IMR-90 (cell line): ENCODE data around the gene RNU6-1. TPM values are rescaled to one million over a fixed set of nuclear protein-coding genes. Genes with fewer than 3 reads are reported as not detected.

Experiments used
- ATAC-seq: fragments of 200-7000 bp; cut with Tn5 transposase; 2 replicates; pipeline ENCODE4 v1.9.1; 2020; ENCODE audit warnings: low read depth, mild to moderate bottlenecking, moderate library complexity
- BruUV-seq: library from RNA; stranded (reverse); fragments of 400-500 nt; replicated peaks from 2 replicates; lab custom pipeline; 2021; lab: Mats Ljungman, UMichigan
- CTCF ChIA-PET: fragments of 300-600 bp; formaldehyde crosslinking; extraction: SDS; loops from one replicate; lab custom pipeline; 2021; ENCODE audit warnings: antibody characterized with exemption; lab: Yijun Ruan, JAX
- POLR2A ChIA-PET: fragments of 300-600 bp; sonication (Branson Sonifier 250); formaldehyde crosslinking; loops from one replicate; lab custom pipeline; 2022; ENCODE audit warnings: antibody characterized with exemption; ENCODE audit not compliant: unreplicated experiment; lab: Charles Lee
- DNase-seq: peaks from one replicate; pipeline ENCODE4 v3.0.0; 2013
- H2AFZ ChIP-seq: replicated peaks from 2 replicates; pipeline ENCODE3; 2013; ENCODE audit warnings: low read length, mild to moderate bottlenecking; ENCODE audit not compliant: poor library complexity
- H2AK5ac ChIP-seq: 2 replicates; pipeline ENCODE4 v1.6.1; 2013; ENCODE audit warnings: low read depth, low read length, inconsistent platforms
- H2AK9ac ChIP-seq: replicated peaks from 2 replicates; pipeline ENCODE3; 2013; ENCODE audit warnings: mild to moderate bottlenecking, low read depth, low read length, moderate library complexity; ENCODE audit not compliant: poor library complexity
- H2BK120ac ChIP-seq: 2 replicates; pipeline ENCODE4 v1.6.1; 2013; ENCODE audit warnings: low read depth, low read length, inconsistent platforms
- H2BK15ac ChIP-seq: 3 replicates; pipeline ENCODE4 v1.6.1; 2013; ENCODE audit warnings: low read depth, low read length, inconsistent platforms
- H2BK20ac ChIP-seq: 2 replicates; pipeline ENCODE4 v1.6.1; 2013; ENCODE audit warnings: low read depth, mild to moderate bottlenecking, inconsistent platforms, low read length, moderate library complexity
- H2BK5ac ChIP-seq: 2 replicates; pipeline ENCODE4 v1.6.1; 2013; ENCODE audit warnings: mild to moderate bottlenecking, low read depth, low read length, inconsistent platforms; ENCODE audit not compliant: poor library complexity, severe bottlenecking
- H3K14ac ChIP-seq: replicated peaks from 2 replicates; pipeline ENCODE4 v1.6.1; 2013; ENCODE audit warnings: low read depth, low read length, inconsistent platforms
- H3K18ac ChIP-seq: 2 replicates; pipeline ENCODE4 v1.6.1; 2013; ENCODE audit warnings: low read depth, low read length, control low read depth
- H3K23ac ChIP-seq: 2 replicates; pipeline ENCODE4 v1.6.1; 2013; ENCODE audit warnings: low read depth, low read length, inconsistent platforms
- H3K27ac ChIP-seq: 2 replicates; pipeline ENCODE4 v1.5.1; 2013; ENCODE audit warnings: mild to moderate bottlenecking, control low read depth, low read length; ENCODE audit not compliant: insufficient read depth
- H3K27me3 ChIP-seq: 2 replicates; pipeline ENCODE4 v1.6.1; 2013; ENCODE audit warnings: low read length; ENCODE audit not compliant: control insufficient read depth, insufficient read depth
- H3K36me3 ChIP-seq: 2 replicates; pipeline ENCODE4 v1.6.1; 2013; ENCODE audit warnings: low read length, mixed read lengths; ENCODE audit not compliant: control insufficient read depth, insufficient read depth
- H3K4ac ChIP-seq: 2 replicates; pipeline ENCODE4 v1.6.1; 2013; ENCODE audit warnings: low read depth, low read length, inconsistent platforms
- H3K4me1 ChIP-seq: 2 replicates; pipeline ENCODE4 v1.6.1; 2013; ENCODE audit warnings: low read length, mixed read lengths; ENCODE audit not compliant: control insufficient read depth, insufficient read depth
- H3K4me2 ChIP-seq: 2 replicates; pipeline ENCODE4 v1.6.1; 2013; ENCODE audit warnings: low read depth, mild to moderate bottlenecking, control low read depth, low read length, moderate library complexity
- H3K4me3 ChIP-seq: 2 replicates; pipeline ENCODE4 v1.5.1; 2013; ENCODE audit warnings: low read depth, mild to moderate bottlenecking, control low read depth, low read length, moderate library complexity; ENCODE audit not compliant: insufficient read depth
- H3K56ac ChIP-seq: 2 replicates; pipeline ENCODE4 v1.6.1; 2013; ENCODE audit warnings: low read length, inconsistent platforms; ENCODE audit not compliant: insufficient read depth; ENCODE audit errors: extremely low read depth
- H3K79me1 ChIP-seq, 2 experiments: 2 replicates each; pipeline ENCODE4 v1.6.1; 2013; ENCODE audit warnings: low read length in 2 of 2, inconsistent platforms in 1 of 2, low read depth in 1 of 2
- H3K9ac ChIP-seq: 2 replicates; pipeline ENCODE4 v1.6.1; 2013; ENCODE audit warnings: low read depth, low read length, control low read depth
- H3K9me1 ChIP-seq: 2 replicates; pipeline ENCODE4 v1.6.1; 2013; ENCODE audit warnings: low read length, inconsistent platforms; ENCODE audit not compliant: insufficient read depth
- H3K9me3 ChIP-seq: 2 replicates; pipeline ENCODE4 v1.6.1; 2013; ENCODE audit warnings: low read length; ENCODE audit not compliant: control insufficient read depth, insufficient read depth
- H4K20me1 ChIP-seq: 2 replicates; pipeline ENCODE4 v1.6.1; 2013; ENCODE audit warnings: low read length, inconsistent platforms; ENCODE audit not compliant: insufficient read depth
- H4K5ac ChIP-seq: 2 replicates; pipeline ENCODE4 v1.6.1; 2013; ENCODE audit warnings: mild to moderate bottlenecking, low read depth, low read length, control low read depth
- H4K8ac ChIP-seq, 2 experiments: 2 replicates each; pipeline ENCODE4 v1.6.1; 2013; ENCODE audit warnings: low read depth in 2 of 2, low read length in 2 of 2, control low read depth in 1 of 2, inconsistent platforms in 1 of 2
- H4K91ac ChIP-seq: 2 replicates; pipeline ENCODE4 v1.6.1; 2013; ENCODE audit warnings: low read depth, low read length, inconsistent platforms; ENCODE audit not compliant: insufficient read depth
- MAFK ChIP-seq: IDR thresholded peaks from 2 replicates; pipeline ENCODE4 v1.6.1; 2012; ENCODE audit warnings: low read depth, low read length, improper control_type of control experiment
- POLR2A ChIP-seq: IDR thresholded peaks from 2 replicates; pipeline ENCODE4 v1.6.1; 2012; ENCODE audit warnings: mild to moderate bottlenecking, low read depth, low read length
- RAD21 ChIP-seq: IDR thresholded peaks from 2 replicates; pipeline ENCODE4 v1.6.1; 2012; ENCODE audit warnings: low read length, improper control_type of control experiment
- RFX5 ChIP-seq: IDR thresholded peaks from 2 replicates; pipeline ENCODE4 v1.8.0; 2012; ENCODE audit warnings: low read depth, mild to moderate bottlenecking, low read length, moderate library complexity
- WGBS, 2 experiments: methylation state at CpG; one replicate each; pipeline versions ENCODE4 v1.1.5 to v1.1.7; 2013; ENCODE audit warnings: missing lambda C conversion rate in 2 of 2; ENCODE audit not compliant: insufficient read length in 1 of 2; ENCODE audit errors: extremely low coverage in 2 of 2; 5-methylcytosine and 5-hydroxymethylcytosine counted together
- dilution Hi-C: fragments of 300-500 bp; cut with HindIII; formaldehyde crosslinking; loops from one replicate; pipeline ENCODE4 v1.14.3; 2018; ENCODE audit warnings: low sequenced_read_pairs; ENCODE audit not compliant: unreplicated experiment
- in situ Hi-C: fragments of 300-500 bp; cut with MboI; formaldehyde crosslinking; loops from 3 replicates; pipeline ENCODE4 v1.14.3; 2019; ENCODE audit warnings: low sequenced_read_pairs, inconsistent platforms, mixed read lengths
- intact Hi-C: fragments of 100-400 bp; cut with micrococcal nuclease; formaldehyde crosslinking; loops from 2 replicates; pipeline ENCODE4 v1.10.0; 2022
- polyA plus RNA-seq, 3 experiments: library from polyadenylated mRNA; depleted of rRNA; stranded (reverse); fragments of >200 nt; gene quantifications; 2 replicates each; pipeline ENCODE4 v1.2.3, GENCODE V29; 2012; ENCODE audit warnings: low replicate concordance in 1 of 3
- total RNA-seq: library from RNA; depleted of rRNA; stranded (reverse); fragments of >200 nt; gene quantifications from 2 replicates; pipeline ENCODE4 v1.2.3, GENCODE V29; 2012
- TF ChIP-seq, protein P1 (sequence below): conservative IDR thresholded peaks from 2 replicates; pipeline ENCODE4 v1.5.1; 2012; ENCODE audit warnings: mild to moderate bottlenecking, low read depth, low read length, improper control_type of control experiment

Gene RNU6-1
- total and polyA plus RNA-seq, 2 of the 4 experiments (the other 2 are of a cell fraction), result not detected

DNA sequence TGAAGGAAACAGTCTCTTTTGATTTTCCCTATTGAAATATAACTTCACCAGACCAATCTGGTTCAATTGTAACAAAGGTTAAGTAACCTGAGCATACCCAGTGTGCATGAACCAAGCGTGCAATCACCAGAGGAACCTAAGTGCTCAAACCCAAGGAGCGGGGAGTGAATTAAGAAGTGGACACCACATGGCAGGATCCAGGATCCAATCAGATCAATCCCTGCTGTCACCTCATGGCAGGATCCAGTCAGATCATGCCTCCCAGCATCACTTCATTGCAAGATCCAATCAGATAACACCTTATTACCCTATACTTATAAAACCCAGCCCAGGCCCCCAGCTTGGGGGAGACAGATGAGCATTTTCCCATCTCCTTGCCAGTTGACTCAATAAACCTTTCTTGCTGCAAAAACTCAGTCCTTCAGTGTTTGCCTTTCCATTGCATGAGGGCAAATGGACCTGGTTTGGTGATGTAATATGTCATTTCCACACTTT, 38.9 kb upstream of the RNU6-1 start:
- no peak for DNase-seq
- H3K18ac ChIP-seq, result no peak overlapping the region
- no peak overlapping the region for H3K4me2 ChIP-seq
- no peak for ATAC-seq
- H3K4ac ChIP-seq, result no peak overlapping the region
- no peak overlapping the region for H2BK15ac ChIP-seq
- H2AFZ ChIP-seq, result no peak overlapping the region
- intact Hi-C loops (loop anchor here (5.0 kb wide), 1 partner anchor 89 kb away; no protein-coding TSS in a partner anchor), in situ Hi-C loops (no loop called here), dilution Hi-C loops (no loop called here)
- H4K91ac ChIP-seq, result no peak overlapping the region
- H3K27ac ChIP-seq, result no peak overlapping the region
- H3K4me1 ChIP-seq, result no peaks in the 10 kb centered on the region
- POLR2A ChIA-PET, result no interaction called here
- H3K23ac ChIP-seq, result no peak overlapping the region
- H4K8ac ChIP-seq, result no peak overlapping the region
- no peak overlapping the region for H4K5ac ChIP-seq
- CTCF ChIA-PET, result no interaction called here
- no peaks in the 10 kb centered on the region for H3K79me1 ChIP-seq
- 100% methylated on average over 1 of the region's 2 CpGs; no CpG with 5 or more reads in 1 of the 2 experiments for WGBS, 2 experiments
- no peak overlapping the region for H2BK120ac ChIP-seq
- no peaks in the 10 kb centered on the region for H4K20me1 ChIP-seq
- no peak overlapping the region for H2BK5ac ChIP-seq
- no TSS peak for BruUV-seq
- no peak overlapping the region for H3K56ac ChIP-seq
- H2AK9ac ChIP-seq, result no peak overlapping the region
- H3K9ac ChIP-seq, result no peak overlapping the region
- H3K9me1 ChIP-seq, result no peaks in the 10 kb centered on the region
- TF ChIP-seq, protein P1, sequence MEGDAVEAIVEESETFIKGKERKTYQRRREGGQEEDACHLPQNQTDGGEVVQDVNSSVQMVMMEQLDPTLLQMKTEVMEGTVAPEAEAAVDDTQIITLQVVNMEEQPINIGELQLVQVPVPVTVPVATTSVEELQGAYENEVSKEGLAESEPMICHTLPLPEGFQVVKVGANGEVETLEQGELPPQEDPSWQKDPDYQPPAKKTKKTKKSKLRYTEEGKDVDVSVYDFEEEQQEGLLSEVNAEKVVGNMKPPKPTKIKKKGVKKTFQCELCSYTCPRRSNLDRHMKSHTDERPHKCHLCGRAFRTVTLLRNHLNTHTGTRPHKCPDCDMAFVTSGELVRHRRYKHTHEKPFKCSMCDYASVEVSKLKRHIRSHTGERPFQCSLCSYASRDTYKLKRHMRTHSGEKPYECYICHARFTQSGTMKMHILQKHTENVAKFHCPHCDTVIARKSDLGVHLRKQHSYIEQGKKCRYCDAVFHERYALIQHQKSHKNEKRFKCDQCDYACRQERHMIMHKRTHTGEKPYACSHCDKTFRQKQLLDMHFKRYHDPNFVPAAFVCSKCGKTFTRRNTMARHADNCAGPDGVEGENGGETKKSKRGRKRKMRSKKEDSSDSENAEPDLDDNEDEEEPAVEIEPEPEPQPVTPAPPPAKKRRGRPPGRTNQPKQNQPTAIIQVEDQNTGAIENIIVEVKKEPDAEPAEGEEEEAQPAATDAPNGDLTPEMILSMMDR, result no peak
- TF ChIP-seq RAD21 (no peak), POLR2A (no peak), MAFK (no peak), RFX5 (no peak)
- H3K9me3 ChIP-seq, result peaks cover under 1% of the 10 kb centered on the region
- H3K27me3 ChIP-seq, result peaks cover 9% of the 10 kb centered on the region
- no peak overlapping the region for H3K4me3 ChIP-seq
- H3K36me3 ChIP-seq, result no peaks in the 10 kb centered on the region
- no peak overlapping the region for H2BK20ac ChIP-seq
- H3K14ac ChIP-seq, result no peak overlapping the region
- H2AK5ac ChIP-seq, result no peak overlapping the region
